LoVo (cell line): ENCODE measurements around the gene LY6G6D.

Experiments used
- DNase-seq: peaks from one replicate; pipeline ENCODE4 v3.0.0-alpha.2; 2016; ENCODE audit warnings: low spot score

LY6G6D gene

DNA sequence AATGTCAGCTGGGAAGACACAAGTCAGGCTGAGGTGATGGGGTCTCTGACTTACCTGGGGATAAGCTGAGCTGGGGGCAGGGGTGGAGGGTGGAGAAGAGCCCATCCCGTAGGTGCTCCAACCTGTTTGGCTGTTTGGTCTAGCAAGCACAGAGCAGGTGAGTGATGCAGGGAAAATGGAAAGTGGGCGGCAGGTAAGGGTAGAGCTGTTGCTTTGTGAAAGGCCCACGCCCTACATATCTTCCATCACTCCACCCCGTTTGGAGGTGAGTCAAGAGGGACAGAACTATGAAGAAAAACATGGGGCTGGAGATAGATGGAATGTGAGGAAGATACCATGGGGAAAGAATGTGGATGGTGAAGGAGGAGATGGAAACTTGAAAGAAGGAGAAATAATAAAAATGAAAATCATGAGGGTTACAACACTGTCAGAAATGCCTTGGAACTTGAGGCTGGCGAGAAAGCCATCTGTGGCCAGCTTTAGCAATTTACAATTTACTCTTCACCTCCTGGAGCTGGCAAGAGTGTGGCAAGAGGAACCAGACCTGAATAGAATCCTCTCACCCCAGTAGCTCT is 5.1 kb downstream of the LY6G6D start:
- DNase-seq = no peak

DNA sequence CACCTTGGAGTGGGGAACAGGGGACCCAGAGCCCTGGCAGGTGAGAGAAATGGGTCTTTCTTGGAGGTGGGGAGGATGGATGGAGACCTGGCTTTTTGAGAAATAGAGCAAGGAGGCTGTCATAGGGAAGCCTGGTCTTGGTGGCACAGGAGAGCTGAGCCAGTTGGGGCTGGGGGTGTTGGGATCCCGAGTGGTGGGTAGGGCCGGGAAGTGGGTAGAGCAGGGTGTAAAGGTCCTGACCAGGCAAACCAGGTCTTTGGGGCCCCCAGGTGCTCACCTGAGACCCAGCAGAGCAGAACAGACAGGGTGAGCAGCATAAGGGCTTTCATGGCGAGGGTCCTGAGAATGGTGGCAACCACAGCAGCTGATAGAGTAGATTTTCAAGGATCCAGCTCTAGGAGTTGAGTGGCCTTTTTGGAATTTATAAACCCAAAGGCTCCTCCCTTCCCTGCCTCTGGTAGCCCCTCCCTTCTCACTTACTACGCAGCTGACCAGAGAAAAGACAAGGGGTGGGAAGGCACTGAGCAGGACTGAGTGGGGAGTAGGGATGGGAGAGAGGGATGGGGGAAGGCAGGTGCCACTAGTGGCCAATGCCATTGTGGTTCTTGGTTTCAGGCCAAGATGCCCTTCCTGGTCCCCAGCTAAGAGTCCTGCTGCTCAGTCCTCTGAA is 6.3 kb downstream of the LY6G6D start, which contains the start of gene LY6G6C:
Gene LY6G6C, minus strand, starts transcription at position 396 of the 670 bp plus-strand sequence. Its CDS starts 67 bp downstream, at position 329.
- no peak for DNase-seq

DNA sequence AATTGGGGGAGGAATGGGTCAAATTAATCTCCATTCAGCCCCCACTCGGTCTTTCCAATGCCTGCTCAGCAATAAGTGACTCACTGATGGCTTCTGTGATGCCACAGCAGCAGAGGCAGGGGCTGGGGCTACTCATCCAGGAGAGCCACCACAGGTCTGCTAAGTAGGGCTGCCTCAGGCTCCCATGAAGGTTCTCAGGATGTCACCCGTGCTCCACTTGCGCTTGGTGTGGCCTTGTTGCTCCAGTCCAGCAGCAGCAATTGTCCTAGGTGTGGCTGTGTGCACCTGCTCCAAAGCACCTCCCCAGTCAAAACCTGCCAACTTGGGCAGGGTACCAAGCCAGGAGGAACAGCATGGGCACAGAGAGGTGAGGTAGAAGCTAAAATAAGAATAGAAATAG is 7.0 kb downstream of the LY6G6D start:
- no peak for DNase-seq

DNA sequence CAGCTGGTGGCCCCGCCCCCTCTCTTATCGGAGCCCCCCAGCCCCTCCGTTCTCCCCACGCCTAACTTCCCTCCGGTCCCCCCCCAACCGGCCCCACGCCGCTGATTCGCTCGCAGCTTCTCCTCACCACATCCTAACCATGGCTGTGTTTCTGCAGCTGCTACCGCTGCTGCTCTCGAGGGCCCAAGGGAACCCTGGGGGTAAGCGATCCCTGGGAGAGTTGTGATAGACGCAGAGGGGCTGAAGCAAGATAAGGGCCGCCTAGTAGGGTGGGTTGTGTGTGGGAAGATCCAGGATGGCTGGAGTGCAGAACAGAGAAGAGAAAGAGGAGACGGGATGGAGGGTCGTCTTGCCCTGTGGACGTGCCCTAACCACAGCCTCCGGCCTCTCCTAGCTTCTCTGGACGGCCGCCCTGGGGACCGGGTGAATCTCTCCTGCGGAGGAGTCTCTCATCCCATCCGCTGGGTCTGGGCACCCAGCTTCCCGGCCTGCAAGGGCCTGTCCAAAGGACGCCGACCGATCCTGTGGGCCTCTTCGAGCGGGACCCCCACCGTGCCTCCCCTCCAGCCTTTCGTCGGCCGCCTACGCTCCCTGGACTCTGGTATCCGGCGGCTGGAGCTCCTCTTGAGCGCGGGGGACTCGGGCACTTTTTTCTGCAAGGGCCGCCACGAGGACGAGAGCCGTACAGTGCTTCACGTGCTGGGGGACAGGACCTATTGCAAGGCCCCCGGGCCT is 8.3 kb downstream of the LY6G6D start, which contains the start of gene MPIG6B:
Gene MPIG6B, plus strand, starts transcription at position 129 of the 735 bp plus-strand sequence. Its CDS starts 11 bp downstream, at position 140.
- DNase-seq = no peak

DNA sequence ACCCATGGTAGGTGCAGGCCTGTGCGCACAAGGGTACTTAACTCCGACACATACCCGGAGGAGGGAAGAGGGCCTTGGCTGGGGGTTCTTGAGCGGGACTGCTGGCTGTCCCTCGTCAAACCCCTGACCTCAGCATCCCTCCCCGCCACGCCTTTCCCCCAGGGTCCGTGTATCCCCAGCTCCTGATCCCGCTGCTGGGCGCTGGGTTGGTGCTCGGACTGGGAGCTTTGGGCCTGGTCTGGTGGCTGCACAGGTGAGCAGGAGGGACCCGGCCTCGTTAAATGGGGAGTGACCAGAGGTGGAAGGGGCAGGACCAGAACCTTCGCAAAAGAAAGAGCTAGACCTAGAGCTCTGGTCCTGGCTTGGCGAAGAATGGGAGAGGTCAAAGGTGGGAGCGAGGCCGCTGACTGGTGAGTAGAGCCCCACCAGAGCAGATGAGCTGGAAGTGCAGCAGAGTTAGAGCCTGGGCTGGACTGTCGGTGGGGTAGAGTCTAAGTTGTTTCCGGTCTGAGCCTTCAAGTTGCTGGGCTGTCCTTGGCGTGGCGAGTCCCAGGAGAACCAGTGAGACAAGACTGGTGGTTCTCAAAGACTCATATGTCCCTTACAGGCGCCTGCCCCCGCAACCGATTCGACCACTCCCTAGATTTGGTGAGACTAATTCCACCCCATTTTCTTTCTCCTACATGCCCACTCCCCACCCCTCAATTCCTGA is 9.0 kb downstream of the LY6G6D start:
- DNase-seq = no peak

DNA sequence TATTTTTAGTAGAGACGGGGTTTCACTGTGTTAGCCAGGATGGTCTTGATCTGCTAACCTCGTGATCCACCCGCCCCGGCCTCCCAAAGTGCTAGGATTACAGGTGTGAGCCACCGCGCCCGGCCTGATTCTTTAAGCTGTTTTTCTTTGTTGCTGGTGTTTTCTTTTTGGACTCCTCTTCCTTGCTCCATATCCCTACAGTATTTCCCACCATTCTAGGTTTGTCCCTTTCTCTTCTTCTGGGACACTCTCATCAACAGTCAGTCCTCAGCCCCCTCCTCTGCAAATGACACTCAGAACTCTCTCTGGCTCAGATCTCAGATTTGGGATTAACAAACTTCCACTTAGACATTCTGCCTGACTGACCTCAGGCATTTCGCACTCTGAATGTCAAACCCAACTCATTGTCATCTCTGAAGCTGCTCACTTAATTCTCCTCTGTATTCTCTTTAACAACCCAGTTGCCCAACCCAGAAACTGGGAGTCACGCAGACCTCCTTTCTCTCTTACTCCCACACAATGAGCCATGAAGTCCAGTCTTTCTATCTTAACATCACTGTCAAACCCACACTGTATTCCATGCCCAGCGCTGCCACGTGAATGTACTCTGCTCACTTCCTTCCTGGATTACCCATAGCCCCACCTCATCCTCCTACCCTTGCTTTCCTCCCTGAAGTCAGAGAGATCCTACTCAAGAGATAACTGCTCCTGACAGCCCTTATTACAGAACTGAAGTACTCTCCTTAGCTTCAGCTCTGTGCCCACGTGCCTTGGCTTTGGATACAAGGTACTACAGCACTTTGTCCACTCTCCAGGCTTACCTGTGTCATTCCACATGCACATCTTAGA is 10.6 kb downstream of the LY6G6D start:
- no peak for DNase-seq

DNA sequence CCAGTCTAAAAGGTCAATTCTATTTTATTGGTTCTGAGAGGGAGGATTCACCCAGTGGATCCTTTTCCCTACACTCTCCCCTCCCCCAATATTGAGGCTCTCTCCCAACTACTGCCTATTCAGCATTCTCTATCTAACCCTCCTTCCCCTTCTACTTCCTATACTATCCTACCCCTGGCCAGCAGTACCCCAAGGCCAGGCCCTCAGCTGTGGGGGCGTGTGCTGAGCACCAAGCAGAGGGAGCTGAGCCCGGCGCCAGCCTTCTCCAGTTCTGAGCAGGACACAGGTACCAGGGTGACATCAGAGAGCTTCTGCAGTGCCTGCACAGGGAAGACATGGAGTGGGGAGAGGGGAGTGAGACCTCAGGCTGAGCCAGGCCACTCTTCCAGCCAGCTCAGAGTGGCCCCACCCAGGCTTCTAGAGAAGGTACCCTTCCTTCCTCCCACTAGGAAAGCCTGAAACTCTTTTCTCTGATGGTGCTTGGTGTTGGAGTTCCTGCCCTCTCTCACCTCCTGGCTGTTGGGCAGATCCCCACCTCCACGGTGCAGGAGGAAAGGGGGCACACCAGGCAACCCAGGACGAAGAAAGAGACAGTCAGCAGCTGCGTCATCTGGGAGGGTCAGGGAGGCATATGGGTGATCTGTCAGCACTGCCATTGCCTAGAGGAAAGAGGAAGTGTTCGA is 12.0 kb downstream of the LY6G6D start:
- DNase-seq = no peak

DNA sequence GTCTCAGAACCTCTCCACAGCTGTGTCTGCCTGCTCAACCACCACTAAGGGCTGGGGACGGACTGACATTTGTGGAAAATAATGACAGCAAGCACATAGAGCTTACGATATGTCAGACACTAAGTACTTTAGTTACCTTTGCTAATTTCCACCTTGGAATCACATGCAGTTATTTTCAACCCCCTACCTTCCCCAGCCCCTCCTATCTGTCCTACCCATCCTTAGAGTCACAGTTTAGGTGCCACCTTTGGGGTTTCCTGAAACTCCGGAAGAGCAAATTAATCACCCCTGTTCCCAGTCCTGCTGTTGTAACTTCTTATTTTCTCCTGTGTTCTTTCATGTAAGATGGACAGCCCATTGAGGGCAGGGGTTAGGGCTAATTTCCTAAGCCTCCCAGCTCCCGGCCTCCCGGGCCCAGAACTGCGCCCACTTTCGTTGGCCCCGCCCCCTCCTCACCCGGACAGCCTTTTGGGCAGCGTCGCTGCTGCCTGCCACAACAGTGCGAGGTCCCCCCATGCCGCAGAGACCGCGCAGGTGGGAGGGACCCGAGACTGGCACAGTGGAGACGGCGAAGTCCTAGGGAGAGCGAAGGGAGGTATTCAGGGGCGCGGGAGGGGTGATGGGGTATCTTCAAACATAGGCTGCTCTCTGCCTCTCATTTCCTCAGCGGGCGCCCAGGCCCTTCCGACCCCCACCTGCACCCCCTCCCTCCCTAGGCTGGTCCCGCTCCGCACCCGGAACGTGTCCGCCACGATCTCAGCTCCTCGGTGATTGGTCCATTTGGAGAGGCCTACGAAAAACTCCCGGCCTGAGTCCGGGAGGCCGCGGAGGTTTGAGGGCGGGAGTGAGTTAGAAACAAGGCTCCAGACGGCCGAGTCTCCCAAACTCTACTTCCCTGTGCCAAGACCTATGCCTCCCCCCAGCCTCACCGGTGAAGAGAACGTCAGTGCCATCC is 12.8 kb downstream of the LY6G6D start:
- no peak for DNase-seq

DNA sequence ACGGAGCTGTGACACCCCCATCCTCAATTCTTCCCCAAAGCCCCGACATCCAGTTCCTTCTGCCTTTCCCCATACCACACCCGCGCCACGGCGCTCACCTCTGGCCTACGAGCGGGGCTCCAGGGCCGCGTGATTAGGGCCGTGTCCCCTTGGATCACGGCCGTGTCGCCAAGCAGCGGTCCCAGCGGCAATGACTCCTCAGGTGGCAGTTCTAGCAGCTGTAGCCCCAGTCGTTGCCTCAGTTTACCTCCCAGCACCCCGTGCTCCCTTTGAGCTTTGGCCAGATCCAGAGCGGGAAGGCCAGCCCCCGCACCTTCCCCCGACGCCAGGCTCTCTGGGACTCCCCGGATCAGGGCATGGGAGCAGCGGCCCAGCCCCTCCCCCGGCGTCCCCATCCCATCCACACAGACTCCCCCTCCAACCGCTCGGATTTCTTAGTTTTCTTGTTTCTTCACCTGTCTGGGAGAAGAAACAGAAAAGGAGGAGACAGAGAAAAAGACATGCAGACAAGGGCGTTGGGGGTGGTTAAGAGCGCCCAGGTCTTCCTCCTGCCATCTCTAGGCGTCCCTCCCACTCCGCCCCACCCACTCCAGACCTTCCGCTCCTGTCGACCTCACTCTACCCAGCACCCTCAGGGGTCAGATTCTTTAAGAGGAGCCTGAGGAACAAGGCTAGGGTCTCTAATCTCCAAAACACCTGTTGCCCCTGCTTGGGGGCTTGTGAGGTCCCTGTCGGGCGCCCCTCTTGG is 13.8 kb downstream of the LY6G6D start, which contains the start of gene DDAH2:
Gene DDAH2, minus strand, starts transcription at position 533 of the 748 bp plus-strand sequence. Its CDS starts 138 bp downstream, at position 395.
- DNase-seq = no peak

DNA sequence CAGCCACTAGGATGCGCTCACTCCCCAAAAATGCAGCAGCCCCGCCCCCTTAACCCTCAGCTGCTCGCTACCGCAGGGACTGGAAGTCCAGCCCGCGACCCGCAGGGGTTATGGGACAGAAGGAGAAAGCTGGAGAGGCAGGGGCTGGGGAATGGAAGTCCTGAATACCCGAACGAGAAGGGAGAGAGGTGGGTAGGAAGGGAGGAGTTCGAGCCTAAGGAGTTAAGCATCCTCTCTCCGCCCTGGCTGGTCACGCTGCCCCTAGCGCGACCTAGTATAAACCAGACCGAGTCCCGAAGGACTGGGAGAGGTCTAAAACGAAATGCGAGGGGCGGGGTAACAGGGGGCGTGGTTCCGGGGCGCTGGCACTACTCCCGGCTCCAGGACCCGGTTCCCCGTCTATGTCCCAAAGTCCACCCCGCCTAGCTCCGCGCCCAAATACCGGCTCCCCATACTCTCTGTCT is 14.4 kb downstream of the LY6G6D start:
- DNase-seq = no peak

DNA sequence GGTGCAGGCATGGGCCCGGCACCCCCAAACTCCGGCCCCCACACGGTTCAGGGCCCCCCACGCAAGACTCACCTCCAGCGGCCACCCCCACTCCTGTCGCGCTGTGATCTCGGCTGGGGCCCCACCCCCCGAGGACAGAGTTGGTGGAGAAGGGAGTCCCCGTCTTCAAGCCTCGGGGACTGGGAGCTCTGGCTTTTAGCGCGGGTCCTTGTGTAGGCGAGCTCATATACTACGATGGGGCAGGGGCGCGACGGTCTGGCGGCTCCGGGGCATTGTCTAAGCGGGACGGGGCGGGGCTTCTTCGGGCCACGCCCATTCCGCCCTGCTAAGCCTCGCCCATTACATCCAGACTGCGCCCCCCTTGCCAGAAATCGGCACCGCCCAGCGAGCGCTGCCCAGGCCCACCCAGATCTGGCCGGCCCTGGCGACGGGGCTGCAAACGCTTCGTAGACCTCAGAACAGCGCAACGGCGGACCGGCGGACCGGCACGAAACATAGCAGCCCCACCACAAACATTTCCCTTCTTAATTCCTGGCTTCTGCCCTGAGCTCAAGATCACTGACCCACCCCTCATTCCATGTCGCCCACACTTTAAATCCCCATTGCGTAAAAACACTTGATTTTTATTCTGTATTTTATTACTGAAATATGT is 15.0 kb downstream of the LY6G6D start:
- no peak for DNase-seq

DNA sequence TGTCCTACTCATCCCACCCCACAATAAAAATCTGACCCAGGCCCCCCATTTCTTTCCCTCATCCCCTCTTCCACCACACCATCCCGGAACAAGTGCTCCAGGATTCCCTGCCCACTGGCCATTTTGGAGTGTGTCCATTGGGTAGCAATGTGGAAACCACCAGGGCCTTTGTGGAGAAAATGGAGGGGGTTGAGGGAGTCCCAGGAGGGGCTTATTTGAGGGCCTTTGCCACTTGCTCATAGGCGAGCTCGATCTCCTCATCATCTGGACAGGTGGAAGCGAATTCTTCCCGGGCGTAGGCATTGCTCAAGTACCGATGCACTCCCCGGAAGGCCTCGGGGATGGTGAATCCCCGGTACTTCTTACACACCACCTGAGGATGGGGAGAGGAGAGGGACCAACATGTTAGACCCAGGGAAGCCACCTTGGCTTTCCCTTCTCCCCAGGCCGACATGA is 15.5 kb downstream of the LY6G6D start:
- DNase-seq = no peak

DNA sequence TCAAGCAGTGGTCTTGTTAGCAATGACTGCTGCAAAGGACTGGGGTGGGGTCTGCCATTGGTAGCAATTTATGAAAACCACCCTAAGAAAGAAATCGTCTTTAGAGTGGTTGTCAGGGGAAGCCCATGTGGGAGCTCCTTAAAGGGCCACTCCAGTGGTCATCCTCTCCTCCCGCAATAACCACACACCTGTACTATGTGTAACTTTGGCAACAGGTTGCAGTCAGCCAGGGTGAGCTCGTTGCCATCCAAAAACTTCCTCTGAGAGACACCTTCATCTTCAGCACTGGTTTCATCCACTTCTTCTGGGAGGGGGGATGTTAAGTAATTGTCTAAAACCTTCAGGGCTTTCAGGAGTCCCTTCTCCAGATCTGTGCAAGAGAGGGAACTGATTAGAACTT is 16.9 kb downstream of the LY6G6D start:
- DNase-seq = no peak

DNA sequence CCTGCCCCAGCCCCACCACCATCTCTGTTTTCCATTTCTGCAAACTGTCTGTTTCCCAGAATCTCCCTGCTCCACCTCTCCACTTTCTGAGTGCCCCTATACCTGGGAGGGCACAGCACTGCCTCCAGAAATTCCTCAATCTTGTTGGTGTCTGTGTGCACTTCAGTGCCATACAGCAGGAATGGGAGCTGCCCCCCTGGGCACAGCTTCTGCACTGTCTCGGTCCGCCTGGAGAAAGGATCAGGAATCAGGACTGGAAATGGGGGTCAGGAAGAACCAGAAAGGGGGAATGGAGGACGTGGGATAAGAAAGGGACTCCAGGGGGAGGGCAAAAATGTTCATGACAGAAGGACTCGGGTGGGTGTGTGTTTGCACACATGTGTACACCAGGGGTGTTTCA is 18.6 kb downstream of the LY6G6D start:
- DNase-seq = no peak

DNA sequence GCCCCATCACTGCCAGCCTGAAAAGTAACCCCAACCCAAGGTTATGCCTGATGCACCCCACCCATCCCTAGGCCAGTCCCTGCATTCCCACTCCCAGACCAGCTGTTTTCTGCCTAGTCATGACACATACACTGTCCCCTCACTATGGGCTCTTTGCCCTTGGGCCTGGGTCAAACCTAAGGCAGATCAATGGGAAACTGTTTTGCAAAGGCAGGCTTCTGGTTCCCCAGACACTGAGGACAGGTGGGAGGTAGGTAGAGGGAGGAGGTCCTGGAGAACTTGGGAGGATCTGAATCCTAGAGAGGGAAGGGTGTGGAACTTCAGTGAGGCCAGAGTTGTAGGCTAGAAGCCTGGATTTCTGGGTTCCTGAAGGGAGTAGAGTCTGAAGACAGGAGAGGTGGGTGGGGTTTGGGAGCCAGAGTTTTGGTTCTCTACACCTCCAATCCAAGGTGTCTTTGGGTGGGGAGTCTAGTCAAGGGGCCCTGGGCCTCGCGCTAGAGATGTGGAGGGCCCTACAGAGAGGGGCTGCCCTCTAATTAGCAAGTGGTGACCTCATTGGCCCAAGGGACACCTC is 19.2 kb downstream of the LY6G6D start:
- no peak for DNase-seq

DNA sequence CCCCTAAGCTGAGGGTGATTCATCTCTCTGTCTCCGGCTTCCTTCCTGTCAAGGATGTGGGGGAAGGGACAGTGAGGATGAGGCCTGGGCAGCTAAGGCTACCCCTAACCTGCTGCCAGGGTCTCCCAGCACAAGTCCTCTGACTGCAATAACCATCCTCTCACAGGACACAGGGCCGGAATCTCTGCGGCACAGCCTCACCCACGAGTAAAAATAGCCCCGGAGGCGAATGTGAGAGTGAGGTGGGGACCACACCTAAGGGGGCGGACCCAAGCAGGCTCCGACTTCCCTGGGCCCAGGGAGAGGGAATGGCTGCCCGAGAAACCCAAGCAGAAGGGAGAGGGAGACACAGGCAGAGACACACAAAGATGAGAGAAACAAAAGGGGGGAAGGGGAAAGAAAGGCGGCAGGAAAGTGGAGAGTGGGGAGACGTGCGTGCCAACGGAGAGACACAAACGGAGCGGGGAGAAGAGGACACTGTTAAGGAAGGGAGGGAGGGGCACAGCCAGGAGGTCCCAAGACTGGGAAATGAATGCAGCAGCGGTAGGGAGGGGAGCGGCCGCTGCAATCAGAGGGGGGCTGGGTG is 19.8 kb downstream of the LY6G6D start:
- peak; percentile 68 for DNase-seq

DNA sequence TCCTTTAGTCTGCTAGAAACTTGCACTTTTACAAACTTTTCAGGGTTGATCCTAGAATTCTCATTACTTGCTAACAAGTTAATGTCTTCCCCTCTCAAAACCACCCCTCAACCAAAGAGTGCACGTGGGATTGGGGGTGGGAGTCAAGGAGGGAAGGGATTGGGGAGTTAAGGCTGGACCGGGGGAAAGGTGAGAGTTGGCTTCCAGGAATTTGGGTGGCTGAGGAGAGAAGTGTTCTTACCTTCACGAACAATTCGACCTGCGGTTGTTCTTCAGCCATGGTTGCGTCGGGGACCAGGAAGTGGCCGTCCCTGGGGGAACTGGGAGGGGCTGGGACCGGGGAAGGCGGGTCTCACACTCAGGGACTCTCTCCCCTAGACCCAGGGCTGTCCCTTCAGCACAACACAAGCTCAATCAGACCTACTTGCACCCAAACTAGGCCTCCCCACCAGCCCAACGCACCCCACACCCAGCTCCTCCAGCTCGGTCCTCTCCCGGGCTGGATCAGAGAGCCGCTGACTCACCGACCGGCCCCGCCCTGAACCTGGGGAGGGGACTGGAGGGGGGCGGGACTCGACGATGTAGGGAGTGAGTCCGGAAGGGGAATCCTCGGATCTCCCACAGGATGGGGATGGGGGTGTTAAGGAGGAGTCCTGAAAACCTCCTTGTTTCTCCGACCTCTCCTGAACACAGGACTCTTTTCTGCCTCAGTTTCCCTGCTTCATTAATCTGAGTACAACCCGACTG is 21.0 kb downstream of the LY6G6D start, which contains the start of gene CLIC1:
Gene CLIC1, minus strand, starts transcription at position 510 of the 747 bp plus-strand sequence. Its CDS starts 230 bp downstream, at position 280.
- DNase-seq = peak; percentile 81
